GM19023 (cell line): Measurements from ENCODE around the gene PLOD2.
"Not testable (repeated sequence)": the region's sequence is repeated elsewhere in the genome, so short reads cannot be mapped to it uniquely, and the experiment has no call there.

Experiments
- ATAC-seq: cut with Tn5 transposase; IDR thresholded peaks from one replicate; pipeline ENCODE4 v1.9.1; 2021; ENCODE audit warnings: mild to moderate bottlenecking, moderate library complexity; ENCODE audit not compliant: unreplicated experiment

The PLOD2 gene

DNA sequence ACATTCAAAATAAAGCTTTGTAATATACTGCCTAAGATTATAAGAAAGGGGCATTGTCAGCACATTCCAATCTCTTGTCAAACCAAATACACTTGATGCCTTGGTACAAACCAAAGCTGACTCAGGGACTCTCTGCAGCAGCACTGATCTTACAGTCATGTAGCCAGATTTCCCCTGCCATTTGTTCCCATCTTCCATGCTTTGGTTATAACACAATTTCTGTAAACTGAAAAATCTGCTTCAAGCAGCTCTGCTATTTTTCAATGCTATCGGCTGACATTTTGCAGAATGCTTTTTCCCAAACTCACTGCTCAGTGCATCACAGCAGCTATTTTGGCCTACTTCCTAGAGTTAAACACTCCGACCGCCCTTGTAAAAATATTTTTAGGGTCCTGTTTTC, 18.2 kb downstream of the PLOD2 start:
- no peak for ATAC-seq

- no peak for ATAC-seq
Measured at GRCh38 chr3:146139586-146140110, 21.3 kb downstream of the PLOD2 start.

DNA sequence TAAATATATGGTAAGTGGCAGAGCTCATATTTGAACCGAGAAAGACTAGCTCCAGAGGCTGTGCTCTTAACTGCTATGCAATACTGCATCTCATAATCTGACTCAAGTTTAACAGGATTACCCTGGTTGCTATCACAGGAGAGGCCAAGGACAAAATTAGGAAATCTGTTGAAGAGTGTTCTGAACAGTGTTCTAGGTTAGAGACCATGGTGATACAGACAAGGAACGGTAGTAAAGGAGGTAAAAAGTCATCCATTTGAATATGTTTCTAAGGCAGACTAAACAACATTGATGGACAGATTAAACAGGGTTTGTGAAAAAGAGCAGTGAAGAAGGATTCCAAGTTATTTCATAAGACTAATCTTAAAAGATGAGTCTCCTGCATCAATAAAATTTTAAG, 22.1 kb downstream of the PLOD2 start:
- ATAC-seq = no peak

GRCh38 chr3:146136647-146137046, 24.3 kb downstream of the PLOD2 start:
- ATAC-seq = no peak

GRCh38 chr3:146134348-146135117, 26.5 kb downstream of the PLOD2 start:
- ATAC-seq = no peak

DNA sequence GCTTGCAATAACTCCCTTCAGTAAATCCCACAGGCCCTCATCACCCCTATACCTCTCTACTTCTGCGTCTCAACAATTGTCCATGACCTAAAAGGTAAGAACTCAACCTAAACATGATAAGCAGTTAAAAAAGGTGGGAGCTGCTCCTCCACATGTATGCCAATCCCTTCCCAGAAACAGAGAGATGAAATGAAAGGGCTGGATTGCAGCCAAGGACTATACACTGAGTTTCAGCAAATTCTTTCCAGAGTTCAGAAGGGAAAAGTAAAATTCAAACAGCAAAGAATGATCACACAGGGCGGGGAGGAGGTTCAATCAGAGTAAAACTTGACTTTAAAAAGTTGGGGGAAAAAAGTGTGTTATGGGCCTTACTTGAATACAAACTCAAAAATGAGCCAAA, 27.5 kb downstream of the PLOD2 start:
- no peak for ATAC-seq

DNA sequence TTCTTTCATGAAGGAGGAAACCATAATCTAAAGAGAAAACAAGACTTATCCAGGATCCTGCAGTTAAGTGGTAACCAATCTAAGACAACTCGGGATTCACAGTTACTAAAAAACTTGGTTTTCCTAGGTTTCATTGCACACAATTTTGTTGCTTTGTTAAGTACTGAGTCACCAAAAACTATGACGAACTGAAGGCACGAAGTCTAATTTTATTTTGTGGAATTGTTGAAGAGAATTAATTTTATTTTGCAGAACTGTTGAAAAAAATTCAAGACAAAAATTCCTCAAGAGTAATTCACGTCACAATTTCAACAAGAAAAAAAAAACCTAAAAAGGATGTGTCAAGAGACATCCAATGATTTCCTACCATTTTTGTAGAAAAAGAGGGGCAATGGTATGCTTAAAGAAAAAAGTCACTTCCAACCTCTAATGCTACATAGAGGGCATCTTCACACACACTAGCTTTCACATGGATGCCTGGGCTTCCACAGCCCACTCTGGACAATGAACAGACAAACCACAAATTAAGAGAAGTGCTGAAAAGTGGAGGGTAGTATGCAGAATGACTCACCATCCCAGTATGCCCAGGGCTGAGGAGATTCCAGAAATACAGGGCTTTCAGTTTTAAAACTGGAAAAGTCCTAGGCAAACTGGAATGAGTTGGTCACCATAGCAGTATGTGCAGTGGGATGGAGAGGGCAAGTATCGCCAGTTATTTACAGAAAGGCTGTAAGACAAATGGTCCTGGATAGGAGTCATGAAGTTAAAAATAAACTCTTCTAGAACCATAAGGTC, 29.2 kb downstream of the PLOD2 start:
- ATAC-seq = no peak

GRCh38 chr3:146130881-146131371, 30.1 kb downstream of the PLOD2 start:
- no peak for ATAC-seq

GRCh38 chr3:146129750-146130149, 31.2 kb downstream of the PLOD2 start:
- no peak for ATAC-seq

GRCh38 chr3:146128939-146129338, 32.0 kb downstream of the PLOD2 start:
- ATAC-seq = no peak

- ATAC-seq = no peak
Measured at GRCh38 chr3:146128179-146128578, 32.8 kb downstream of the PLOD2 start.

DNA sequence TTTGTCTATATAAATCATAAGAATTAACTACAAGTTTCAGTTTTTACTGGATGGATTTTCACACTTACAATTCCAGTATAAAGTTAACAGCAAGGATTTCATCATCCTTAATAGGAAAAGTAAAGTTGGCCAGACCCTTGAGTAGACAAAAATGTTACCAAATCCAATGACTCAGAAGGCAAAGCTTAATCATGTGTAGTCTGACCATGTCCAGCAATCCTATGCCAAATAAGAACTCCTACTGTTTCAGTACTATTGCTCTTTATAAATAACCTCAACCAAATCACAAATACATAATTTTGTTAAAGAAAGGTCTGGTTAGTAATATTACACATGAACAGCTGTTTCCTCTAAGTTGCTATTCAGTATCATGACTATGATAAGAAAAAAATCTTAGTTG, 35.0 kb downstream of the PLOD2 start:
- ATAC-seq = no peak

GRCh38 chr3:146124126-146124801, 36.7 kb downstream of the PLOD2 start:
- ATAC-seq = no peak

- no peak for ATAC-seq
Measured at GRCh38 chr3:146117406-146118285, 43.3 kb downstream of the PLOD2 start.

DNA sequence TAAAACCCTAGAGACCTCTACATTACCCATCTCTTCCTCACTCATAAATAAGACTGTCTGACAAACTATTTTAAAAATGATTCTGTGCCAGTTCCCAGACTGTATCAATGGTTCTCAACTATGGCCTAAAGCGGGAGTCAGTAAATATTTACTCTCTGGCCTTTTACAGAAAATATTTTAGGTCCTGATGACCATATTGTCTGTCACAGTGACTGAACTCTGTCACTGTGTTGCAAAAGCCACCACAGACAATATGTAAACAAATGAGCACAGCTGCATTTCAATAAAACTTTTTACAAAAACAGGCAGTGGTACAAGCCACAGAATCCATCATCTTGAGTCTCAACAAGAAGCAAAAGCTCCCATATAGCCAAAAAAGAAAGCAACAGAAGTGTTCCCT, 45.4 kb downstream of the PLOD2 start:
- no peak for ATAC-seq

- ATAC-seq = not testable (repeated sequence)
Measured at GRCh38 chr3:146113804-146114203, 47.2 kb downstream of the PLOD2 start.

DNA sequence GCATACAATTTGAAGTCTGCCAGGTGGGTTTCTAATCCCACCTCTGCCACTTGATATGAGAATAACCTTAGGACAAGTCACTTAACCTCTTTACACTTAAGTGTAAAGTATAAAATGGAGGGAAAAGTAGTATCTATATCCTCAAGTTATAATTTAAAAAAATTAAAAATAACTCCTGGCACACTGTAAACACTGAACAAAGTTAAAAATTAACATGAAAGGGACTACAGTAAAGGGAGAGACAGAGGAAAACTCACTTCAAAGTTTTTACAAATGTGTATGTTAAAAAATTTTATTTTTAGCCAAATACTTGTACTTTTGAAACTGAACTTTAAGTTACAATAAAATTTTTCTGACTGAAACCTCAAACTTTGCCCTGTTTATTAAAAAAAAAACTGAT, 49.6 kb downstream of the PLOD2 start:
- ATAC-seq = no peak

- ATAC-seq = no peak
Measured at GRCh38 chr3:146110161-146110560, 50.8 kb downstream of the PLOD2 start.

- no peak for ATAC-seq
Measured at GRCh38 chr3:146106986-146107385, 54.0 kb downstream of the PLOD2 start.

GRCh38 chr3:146104068-146104467, 56.9 kb downstream of the PLOD2 start:
- no peak for ATAC-seq
